HG03025 (cell line): ENCODE results near the gene MLLT3.

Experiments
- ATAC-seq: cut with Tn5 transposase; IDR thresholded peaks from one replicate; pipeline ENCODE4 v1.9.1; 2021; ENCODE audit warnings: mild to moderate bottlenecking, moderate library complexity; ENCODE audit not compliant: unreplicated experiment, low FRiP score

The MLLT3 gene

DNA sequence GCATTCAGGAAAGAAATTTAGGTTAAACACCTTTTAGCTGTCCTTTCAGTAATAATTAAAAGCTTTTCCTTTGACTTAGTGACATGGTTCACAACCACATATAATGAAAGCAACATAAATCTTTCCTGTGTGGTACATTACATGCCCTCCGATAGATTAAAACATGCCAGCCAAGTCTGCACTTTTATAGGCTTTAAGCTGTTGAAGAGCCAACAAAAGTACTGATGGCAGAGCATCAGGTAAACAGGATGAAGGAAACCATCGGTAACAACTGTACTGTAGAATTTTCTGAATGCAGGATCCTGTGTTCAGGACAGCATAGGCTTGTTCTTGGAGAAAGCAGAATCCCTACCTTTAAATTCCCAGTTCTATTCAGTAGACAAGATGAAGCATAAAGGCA lies 226.6 kb downstream of the MLLT3 start:
- no peak for ATAC-seq

DNA sequence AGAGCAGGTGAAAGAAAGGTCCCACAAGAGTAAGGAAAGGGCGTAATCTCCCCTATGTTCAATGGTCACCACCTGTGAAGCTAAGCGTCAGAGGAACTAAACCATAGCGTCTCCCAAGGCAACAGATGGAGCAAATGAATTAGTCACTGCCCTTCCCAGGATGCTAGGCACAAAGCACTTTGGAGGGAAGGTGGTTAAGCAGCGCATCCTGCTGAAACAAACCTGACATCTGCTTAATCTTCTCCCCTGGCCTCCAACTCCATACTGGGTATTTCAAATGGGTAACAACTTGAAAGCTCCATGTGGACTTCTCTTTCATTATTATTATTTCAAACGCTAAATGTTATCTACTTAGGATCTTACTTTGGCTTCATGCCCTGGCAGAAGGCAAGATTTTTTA lies 227.3 kb downstream of the MLLT3 start:
- ATAC-seq: no peak

DNA sequence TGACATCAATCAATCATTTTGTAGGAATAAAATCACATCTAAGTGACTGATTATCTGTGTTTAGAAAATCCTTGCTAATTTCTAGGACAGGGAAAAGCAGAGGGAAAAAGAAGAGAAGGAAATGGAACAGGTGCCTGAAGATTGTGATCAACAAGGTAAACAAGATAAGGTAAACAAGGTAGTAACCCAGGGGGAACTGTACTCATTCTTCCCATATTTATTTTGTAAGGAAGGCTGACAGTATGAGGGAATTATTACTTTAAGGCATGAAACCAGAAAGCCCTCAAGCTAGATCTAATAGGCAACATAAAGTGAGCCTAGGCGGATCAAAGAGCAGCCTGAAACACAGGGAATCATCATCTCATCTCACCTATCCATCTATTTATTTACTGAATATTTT lies 231.1 kb downstream of the MLLT3 start:
- no peak for ATAC-seq

DNA sequence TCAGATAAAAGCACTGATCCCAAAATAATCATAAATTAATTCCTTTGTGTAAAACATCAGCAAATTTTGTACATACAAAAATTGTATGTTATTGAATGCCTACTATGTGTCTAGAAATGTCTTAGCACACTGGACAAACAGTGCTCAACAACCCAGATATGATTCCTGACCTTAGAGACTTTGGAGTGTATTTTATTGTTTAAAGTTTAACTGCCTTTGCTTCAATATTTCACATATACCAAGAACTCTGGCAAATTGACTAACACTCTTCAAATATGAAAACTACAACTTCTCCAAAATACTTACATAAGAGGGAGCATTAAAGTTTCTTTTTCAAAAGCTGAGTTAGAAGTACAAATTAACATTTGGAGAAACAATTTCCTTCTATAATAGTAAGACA lies 231.9 kb downstream of the MLLT3 start:
- no peak for ATAC-seq

DNA sequence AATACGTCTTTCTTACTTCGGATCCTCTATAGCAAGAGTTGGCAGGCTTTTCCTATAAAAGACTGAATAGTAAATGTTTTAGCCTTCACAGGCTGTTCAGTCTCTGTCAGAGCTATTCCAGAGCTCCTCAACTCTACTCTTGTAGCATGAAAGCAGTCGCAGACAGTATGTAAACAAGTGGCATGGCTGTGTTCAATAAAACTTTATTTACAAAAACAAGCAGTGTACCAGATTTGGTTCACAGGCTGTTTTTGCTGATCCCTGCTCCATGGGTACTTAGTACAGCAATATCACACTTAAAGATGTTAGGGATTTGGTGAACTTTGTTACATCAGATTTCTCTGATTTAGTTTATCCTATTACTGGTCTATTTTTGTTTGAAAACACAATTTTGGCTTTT lies 235.2 kb downstream of the MLLT3 start:
- ATAC-seq: no peak

DNA sequence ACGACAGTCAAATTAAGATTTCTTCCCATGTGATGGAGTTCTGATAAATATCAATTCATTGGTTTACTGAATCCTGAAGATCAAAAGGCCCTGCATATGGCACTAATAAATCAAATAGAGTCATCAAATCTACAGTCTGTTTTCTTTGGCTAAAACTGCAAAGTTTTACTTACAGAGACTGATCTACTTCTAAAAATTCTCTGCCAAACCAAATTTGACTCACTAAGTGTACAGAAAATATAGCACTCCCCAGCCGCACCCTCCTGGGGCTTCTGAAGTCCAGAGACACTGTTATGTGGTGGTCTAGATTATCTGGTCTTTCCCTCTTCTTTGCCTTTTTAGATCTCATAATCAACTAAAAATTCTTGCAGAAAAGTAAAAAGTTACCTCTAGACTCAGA lies 237.7 kb downstream of the MLLT3 start:
- ATAC-seq: no peak

DNA sequence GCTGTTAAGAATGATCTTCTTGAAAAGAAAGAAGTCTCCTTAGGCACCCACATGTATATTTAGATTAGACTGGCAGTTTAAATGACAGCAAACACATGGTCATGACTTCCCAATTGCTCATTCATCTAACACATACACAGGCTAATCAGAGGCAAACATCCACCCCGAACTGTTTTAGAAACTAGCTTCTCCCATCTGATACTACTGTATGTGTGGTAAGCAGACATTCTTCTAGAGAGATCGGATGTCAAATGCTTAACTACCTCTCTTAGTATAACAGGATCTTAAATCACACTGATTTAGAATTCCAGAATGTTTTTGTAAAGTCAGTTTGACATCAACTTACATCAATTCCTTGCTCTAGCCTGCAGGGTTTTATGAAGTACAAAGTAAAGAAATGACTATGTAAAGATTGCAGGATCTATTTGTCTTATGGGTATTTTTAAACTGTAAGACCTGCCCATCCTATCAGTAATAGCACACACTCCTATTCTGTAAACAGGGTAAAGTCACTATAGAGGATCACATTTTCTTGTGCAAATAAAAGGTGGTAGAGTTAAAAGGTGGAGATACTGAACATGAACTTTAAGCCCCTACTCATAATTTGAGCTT lies 239.7 kb downstream of the MLLT3 start:
- ATAC-seq: peak; percentile 63

DNA sequence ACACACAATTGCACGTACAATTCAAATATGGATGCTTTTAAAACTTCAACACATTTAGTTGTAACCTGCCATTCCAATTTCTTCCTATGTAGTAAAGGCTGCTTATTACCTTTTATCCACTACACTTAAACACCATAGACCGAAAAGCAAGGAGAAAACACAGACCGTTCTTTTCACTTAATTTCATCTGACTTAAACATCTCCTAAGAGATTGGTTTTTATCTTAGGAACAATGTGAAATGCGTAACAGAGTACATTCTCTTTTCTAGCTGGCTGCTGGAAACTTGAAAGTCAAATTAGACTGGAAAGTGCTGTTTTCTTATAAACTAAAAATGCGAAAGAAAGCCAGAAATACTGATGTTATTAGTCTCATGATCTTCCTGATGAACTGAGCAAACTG lies 241.8 kb downstream of the MLLT3 start:
- ATAC-seq: no peak

DNA sequence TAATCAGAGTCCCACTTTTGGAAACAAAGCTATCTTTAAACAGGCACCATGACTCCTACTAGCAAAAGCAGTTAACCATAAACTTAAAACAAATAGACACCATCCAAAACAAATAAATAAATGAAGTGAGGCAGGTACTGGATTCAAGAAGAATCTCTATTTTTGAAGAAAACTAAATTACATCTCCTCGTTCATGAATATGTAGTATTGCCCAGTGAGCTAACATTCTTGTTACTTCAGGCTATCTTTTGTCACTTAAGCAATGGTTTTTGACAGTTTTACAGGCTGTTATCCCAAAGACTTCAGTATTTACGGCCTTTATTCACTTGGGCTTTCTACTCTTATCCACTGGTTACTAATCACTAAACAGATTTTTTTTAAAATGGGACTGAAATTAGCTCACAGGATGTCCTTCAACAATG lies 242.5 kb downstream of the MLLT3 start:
- ATAC-seq: no peak

DNA sequence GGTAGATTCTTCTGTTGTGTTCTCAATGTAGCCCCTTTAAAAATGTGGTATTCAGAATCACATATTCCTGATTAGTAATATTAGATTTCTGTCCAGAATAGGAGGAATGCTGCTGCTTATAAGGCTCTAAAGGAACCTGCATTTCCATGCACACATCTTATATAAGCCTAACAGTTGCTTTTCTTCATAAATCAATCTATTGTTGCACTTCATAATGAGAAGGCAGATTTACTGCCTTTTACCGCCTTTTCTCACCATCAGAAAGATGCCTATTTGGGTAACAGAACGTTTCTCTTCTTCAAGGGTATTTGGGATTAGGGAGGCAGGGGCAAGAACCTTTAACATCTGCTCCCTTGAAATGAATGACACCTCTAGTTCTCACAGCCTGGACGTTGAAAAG lies 243.4 kb downstream of the MLLT3 start:
- ATAC-seq: no peak

DNA sequence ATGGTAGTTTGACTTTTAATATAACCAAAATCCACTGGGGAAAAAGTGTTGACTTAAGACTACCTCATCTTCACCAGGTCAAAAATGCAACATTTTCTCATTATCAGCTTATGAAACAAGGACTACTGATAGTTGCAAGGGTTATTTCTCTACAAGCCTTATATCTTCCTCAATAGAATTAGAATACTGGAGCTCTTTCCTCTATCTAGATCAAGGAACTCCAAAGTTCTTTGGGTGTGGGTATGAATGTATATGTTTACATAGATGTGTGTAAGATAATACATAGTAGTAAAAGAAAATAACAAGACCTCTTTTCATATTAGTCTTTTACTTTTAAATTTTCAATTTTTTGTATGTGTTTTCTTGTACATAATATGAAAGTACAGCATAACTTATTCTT lies 244.5 kb downstream of the MLLT3 start:
- no peak for ATAC-seq

DNA sequence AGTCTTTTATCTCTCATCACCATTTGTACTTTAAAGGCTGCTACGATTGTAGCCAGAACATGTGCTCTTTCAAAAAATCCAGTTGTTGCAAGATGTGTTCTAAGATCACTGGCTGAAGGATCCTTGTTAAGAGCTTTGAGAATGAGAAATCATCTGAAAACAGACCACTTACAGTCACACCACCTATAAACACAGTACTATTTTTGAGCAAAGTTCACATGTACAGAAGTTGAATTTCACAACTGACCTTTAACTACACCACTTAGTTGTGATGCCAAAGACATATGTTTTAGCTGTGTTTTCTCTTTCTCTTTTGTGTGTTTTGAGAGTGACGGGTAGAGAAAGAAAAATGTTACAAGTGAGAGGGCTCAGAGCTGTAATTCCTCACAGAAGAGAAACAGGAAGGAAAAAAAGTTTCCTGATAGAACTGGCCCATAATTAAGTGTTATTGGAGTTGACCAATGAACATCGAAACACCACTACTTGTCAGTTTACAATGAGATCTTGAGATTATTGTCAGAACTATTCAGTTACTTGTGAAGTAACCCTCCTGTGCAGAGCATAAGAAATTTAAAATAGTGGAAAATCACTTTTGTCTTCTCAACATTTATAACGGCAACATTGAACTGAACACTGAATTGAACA lies 245.4 kb downstream of the MLLT3 start:
- no peak for ATAC-seq

DNA sequence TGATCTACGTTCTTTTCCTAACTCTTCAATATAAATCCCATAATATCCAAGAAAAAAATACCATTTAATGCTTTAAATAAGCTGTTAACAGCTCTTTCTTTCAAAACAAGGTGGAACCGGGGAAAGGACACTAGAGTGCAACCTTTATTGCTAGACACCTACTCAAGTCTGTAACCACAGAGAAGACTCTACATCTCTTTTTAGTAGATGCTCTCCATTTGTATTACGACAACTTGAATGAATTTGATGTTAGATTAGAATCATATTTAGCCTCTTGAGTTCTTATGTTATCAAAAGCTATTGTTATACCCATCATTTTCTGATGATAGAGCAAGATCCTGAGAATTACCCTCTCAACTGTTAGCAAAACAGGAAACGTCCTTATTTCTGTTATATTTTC lies 246.3 kb downstream of the MLLT3 start:
- ATAC-seq: no peak

DNA sequence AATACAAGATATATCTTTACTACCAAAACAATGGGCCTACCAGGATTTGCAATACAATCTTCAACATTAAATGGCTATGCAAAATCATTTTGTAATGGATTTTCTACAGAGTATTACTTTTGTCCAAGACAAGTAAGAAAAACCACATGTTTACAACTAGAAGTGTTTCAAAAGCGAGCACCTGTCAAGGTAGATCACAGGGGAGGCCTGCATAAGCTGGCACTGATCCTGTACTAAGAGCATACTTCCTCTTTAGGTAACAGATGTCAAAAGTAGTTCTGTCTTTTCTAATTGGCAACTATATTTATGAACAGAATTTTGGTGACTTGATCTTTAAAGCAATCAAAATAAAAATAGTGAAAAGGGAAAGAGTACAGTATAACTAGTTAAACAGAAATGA lies 249.0 kb downstream of the MLLT3 start:
- ATAC-seq: peak; percentile 67

DNA sequence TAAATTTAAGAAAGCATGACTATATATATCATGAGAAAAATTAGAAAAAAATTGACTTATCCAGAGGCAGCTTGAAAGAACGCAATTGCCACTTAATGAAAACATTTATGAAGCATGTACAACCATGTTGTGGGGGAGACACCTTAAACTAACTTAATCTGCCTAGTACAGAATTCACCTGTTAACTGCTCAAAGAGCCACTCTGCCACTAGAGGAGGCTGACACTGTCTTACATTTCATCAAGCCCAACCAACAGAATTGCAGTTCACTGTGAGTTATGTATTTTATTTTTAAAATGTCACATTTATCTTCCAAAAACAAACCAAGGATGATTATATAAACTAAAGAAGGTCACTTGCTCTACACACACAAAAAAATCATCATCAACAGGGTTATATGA lies 252.9 kb downstream of the MLLT3 start:
- ATAC-seq: no peak

DNA sequence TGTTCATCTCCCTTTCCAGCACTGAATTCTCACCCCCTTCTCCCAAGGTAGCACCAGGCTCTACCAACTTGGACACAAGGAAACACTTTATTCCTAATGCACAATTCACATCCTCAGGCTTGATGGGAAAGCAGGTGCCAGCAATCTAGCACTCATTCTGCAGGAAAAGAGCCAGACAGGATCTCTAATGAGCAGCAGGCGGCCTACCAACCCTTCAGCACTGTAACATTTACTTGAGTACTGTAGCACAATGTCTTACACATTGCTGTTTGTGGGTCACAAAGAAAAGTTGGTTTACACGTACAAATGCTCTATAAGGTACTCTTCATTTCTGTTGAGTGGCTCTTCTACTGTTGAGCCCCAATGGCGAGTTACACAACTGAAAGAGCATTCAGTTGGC lies 254.4 kb downstream of the MLLT3 start:
- no peak for ATAC-seq

DNA sequence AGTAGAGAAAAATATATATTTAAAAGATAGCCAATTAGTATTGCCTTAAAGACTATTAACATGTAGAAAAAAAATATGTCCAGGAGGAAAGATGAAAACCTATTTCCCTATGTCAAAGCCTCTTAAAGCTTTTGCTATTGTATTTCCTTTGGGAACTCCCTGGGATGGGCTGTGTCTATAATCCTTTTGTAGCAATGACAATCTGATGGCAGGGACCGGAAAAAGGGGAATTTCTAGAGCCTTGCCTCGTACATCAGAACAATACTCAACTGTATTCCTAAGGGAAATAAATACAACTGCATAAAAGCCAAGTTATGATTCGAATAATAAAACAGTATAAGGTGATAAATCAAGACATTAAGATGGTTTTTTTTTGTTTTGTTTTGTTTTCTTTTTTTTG lies 257.3 kb downstream of the MLLT3 start:
- no peak for ATAC-seq

DNA sequence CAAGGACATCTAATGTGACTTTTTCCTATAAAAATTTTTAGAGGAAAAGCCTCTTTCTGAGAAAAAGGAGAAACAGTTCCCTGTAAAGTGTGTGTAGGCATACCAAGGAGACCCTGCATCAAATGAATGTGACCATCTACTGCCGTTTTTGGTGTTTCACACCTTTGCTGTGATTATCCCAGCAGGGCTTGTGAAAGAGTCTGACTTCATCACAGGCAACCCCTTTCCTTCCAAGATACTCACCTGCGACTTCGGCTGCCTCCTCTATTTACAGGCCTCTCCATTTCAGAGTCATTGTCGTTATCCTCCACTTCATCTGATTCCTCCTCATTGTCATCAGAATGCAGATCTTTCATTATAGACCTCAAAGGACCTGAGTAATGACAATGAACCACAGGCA lies 259.1 kb downstream of the MLLT3 start:
- ATAC-seq: no peak

DNA sequence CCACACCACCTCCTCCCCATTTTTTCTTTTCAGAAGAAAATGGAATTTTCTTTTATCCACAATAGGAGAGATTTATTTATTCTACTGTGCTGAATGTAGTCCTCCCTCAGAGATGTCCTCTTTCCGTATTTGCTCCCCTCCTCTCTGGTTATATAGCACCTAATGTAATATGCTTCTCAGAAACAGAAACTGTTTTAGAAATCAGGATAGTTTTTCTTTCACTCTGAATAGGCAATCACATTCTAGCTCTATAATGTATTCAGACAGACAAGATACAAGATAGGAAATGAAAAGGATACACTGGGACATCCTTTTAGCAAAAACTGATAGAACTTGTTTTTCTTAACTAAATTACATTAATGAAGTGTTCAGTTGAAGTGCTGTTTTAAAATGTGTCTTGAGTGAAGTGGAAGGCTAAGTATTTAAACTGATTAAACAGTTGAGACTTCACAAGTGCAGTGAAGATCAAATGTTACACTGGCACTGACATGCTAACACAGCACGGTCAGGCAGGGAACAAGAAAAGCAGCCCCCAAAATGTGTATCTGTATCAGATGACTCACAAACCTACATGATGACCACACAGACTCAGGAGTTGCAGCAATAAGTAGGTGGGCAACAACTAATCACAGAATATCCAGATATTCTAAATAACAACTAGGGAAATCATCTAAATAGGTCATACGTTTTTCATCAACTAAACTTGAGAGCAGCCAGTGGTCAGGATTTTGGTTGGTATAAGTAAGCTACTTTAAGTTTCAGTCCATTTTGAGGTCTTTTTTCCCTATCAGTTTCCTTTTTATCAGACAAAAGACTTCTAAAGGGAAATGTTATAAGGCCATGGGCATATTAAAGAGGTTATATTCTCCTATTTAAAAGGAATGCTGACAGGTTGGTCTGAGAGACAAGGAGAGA lies 260.4 kb downstream of the MLLT3 start:
- ATAC-seq: peak; percentile 55

DNA sequence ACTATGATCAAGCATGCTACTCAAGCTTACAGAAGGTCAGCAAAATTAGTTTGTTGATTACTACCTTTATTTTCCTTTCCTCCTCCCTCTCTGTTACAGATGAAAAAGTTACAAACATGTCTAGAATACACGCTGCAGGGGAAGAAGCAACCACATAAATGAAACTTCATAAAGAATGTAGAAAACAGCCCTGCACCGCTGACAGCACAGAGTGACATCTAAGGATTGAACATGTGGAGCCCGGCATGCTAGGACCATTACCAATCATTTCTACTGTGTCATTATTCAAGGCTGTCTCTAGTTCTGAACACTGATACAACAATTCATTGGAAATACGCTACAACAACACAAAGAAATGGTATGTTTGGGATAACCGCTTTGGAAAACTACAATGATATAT lies 261.1 kb downstream of the MLLT3 start:
- ATAC-seq: no peak

DNA sequence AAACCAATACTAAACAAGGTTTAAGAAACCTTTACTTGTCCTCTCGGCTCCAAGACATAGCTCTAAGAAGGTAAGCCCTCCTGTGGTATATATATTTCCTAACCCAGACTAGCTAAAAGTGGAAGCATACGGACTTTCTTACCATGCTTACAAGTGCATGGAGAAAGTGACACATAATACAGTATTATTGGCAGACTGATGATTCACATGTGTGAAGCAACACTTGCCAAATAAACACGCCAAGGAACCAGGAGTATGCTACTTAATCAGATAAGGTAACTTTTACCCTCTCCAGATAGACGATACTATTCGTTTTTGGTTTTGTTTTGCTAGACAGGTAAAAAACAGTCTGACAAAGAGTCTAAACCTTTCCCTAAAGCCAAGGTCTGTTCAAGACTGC lies 264.1 kb downstream of the MLLT3 start:
- no peak for ATAC-seq

DNA sequence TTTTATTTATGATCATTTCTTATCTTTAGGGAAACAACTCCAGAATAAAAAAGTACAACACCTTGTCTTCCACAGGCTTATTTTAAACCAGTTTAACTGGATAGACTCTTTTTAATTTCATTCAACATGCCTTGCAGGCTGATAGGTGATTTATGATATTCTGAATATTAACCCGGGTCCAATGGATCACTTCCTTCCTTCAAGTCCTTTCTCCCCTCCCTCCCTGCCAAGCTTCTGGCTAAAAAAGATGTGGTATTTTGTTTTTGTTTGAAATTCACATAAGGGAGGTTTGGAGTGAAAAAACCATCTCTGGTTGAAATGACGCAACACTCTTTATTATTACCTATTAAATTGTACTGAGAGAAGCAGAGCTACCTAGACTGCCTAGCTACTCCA lies 265.3 kb downstream of the MLLT3 start:
- no peak for ATAC-seq
